ENCODE measurements around the gene NOX5. TPM values are rescaled to one million over a fixed set of nuclear protein-coding genes. Genes with fewer than 3 reads are reported as not detected.
A peak's percentile ranks its signal among the peaks of the same experiment; 100 is the strongest.

Gene NOX5
- total RNA-seq, 1 donor from 2014 or later = under 0.01 TPM

- no peak overlapping the region for H3K4me3 ChIP-seq (ENCODE audit: low read length in 3 of 3)
- H3K27me3 ChIP-seq (ENCODE audit: control insufficient read depth in 3 of 3, insufficient read depth in 3 of 3, low read length in 3 of 3) = no peaks in the 10 kb centered on the region
- no peaks in the 10 kb centered on the region for H3K36me3 ChIP-seq (ENCODE audit: control insufficient read depth in 3 of 3, insufficient read depth in 3 of 3, low read length in 3 of 3)
- no peaks in the 10 kb centered on the region for H3K4me1 ChIP-seq (ENCODE audit: control insufficient read depth in 3 of 3, insufficient read depth in 3 of 3, low read length in 3 of 3)
- H3K9me3 ChIP-seq (ENCODE audit: control insufficient read depth in 3 of 3, low read length in 3 of 3) = no peaks in the 10 kb centered on the region
- no peak overlapping the region for H3K27ac ChIP-seq (ENCODE audit: low read depth, low read length)
- H3K9ac ChIP-seq (ENCODE audit: low read depth in 1 of 3, low read length in 3 of 3) = no peak overlapping the region
These were observed 1.1 kb downstream of the NOX5 start for GRCh38 chr15:69015591-69015990.

- Histone ChIP-seq H3K27me3 (ENCODE audit: control insufficient read depth in 3 of 3, insufficient read depth in 3 of 3, low read length in 3 of 3) (no peaks in the 10 kb centered on the region), H3K36me3 (ENCODE audit: control insufficient read depth in 3 of 3, insufficient read depth in 3 of 3, low read length in 3 of 3) (no peaks in the 10 kb centered on the region)
These were observed 1.6 kb downstream of the NOX5 start for GRCh38 chr15:69016021-69016595.

GRCh38 chr15:69017978-69018377 lies 3.5 kb downstream of the NOX5 start:
- H3K9me3 ChIP-seq (ENCODE audit: control insufficient read depth in 3 of 3, low read length in 3 of 3) = no peaks in the 10 kb centered on the region
- H3K36me3 ChIP-seq (ENCODE audit: control insufficient read depth in 3 of 3, insufficient read depth in 3 of 3, low read length in 3 of 3) = no peaks in the 10 kb centered on the region
- H3K27ac ChIP-seq (ENCODE audit: low read depth, low read length) = no peak overlapping the region
- H3K4me3 ChIP-seq (ENCODE audit: low read length in 3 of 3) = no peak overlapping the region
- no peaks in the 10 kb centered on the region for H3K4me1 ChIP-seq (ENCODE audit: control insufficient read depth in 3 of 3, insufficient read depth in 3 of 3, low read length in 3 of 3)
- H3K9ac ChIP-seq (ENCODE audit: low read depth in 1 of 3, low read length in 3 of 3) = no peak overlapping the region
- no peaks in the 10 kb centered on the region for H3K27me3 ChIP-seq (ENCODE audit: control insufficient read depth in 3 of 3, insufficient read depth in 3 of 3, low read length in 3 of 3)

More at GRCh38 chr15:69016021-69016595, 1.6 kb downstream of the NOX5 start:
- H3K9me3 ChIP-seq (ENCODE audit: control insufficient read depth in 3 of 3, low read length in 3 of 3) = no peaks in the 10 kb centered on the region
- no peaks in the 10 kb centered on the region for H3K4me1 ChIP-seq (ENCODE audit: control insufficient read depth in 3 of 3, insufficient read depth in 3 of 3, low read length in 3 of 3)
- no peak overlapping the region for H3K4me3 ChIP-seq (ENCODE audit: low read length in 3 of 3)
- H3K27ac ChIP-seq (ENCODE audit: low read depth, low read length) = no peak overlapping the region
- no peak overlapping the region for H3K9ac ChIP-seq (ENCODE audit: low read depth in 1 of 3, low read length in 3 of 3)

GRCh38 chr15:69018951-69019350 lies 4.5 kb downstream of the NOX5 start:
- no peaks in the 10 kb centered on the region for H3K27me3 ChIP-seq (ENCODE audit: control insufficient read depth in 3 of 3, insufficient read depth in 3 of 3, low read length in 3 of 3)
- H3K4me1 ChIP-seq (ENCODE audit: control insufficient read depth in 3 of 3, insufficient read depth in 3 of 3, low read length in 3 of 3) = no peaks in the 10 kb centered on the region
- H3K36me3 ChIP-seq (ENCODE audit: control insufficient read depth in 3 of 3, insufficient read depth in 3 of 3, low read length in 3 of 3) = no peaks in the 10 kb centered on the region
- H3K9me3 ChIP-seq (ENCODE audit: control insufficient read depth in 3 of 3, low read length in 3 of 3) = no peaks in the 10 kb centered on the region
- no peak overlapping the region for H3K9ac ChIP-seq (ENCODE audit: low read depth in 1 of 3, low read length in 3 of 3)
- H3K4me3 ChIP-seq (ENCODE audit: low read length in 3 of 3) = no peak overlapping the region
- no peak overlapping the region for H3K27ac ChIP-seq (ENCODE audit: low read depth, low read length)

GRCh38 chr15:69021895-69022294 lies 7.4 kb downstream of the NOX5 start:
- H3K4me1 ChIP-seq (ENCODE audit: control insufficient read depth in 3 of 3, insufficient read depth in 3 of 3, low read length in 3 of 3) = no peaks in the 10 kb centered on the region
- no peaks in the 10 kb centered on the region for H3K27me3 ChIP-seq (ENCODE audit: control insufficient read depth in 3 of 3, insufficient read depth in 3 of 3, low read length in 3 of 3)
- H3K4me3 ChIP-seq (ENCODE audit: low read length in 3 of 3) = no peak overlapping the region
- H3K36me3 ChIP-seq (ENCODE audit: control insufficient read depth in 3 of 3, insufficient read depth in 3 of 3, low read length in 3 of 3) = no peaks in the 10 kb centered on the region
- no peaks in the 10 kb centered on the region for H3K9me3 ChIP-seq (ENCODE audit: control insufficient read depth in 3 of 3, low read length in 3 of 3)
- no peak overlapping the region for H3K9ac ChIP-seq (ENCODE audit: low read depth in 1 of 3, low read length in 3 of 3)
- H3K27ac ChIP-seq (ENCODE audit: low read depth, low read length) = no peak overlapping the region

- H3K36me3 ChIP-seq (ENCODE audit: control insufficient read depth in 3 of 3, insufficient read depth in 3 of 3, low read length in 3 of 3) = no peaks in the 10 kb centered on the region
- H3K27ac ChIP-seq (ENCODE audit: low read depth, low read length) = no peak overlapping the region
- no peaks in the 10 kb centered on the region for H3K4me1 ChIP-seq (ENCODE audit: control insufficient read depth in 3 of 3, insufficient read depth in 3 of 3, low read length in 3 of 3)
- no peak overlapping the region for H3K9ac ChIP-seq (ENCODE audit: low read depth in 1 of 3, low read length in 3 of 3)
- no peak overlapping the region for H3K4me3 ChIP-seq (ENCODE audit: low read length in 3 of 3)
- no peaks in the 10 kb centered on the region for H3K9me3 ChIP-seq (ENCODE audit: control insufficient read depth in 3 of 3, low read length in 3 of 3)
- H3K27me3 ChIP-seq (ENCODE audit: control insufficient read depth in 3 of 3, insufficient read depth in 3 of 3, low read length in 3 of 3) = no peaks in the 10 kb centered on the region
These were observed 10.8 kb downstream of the NOX5 start for GRCh38 chr15:69025320-69025719.

GRCh38 chr15:69026355-69026754 lies 11.9 kb downstream of the NOX5 start:
- peaks cover under 1 to 2% (median 1%) of the 10 kb centered on the region in 3 donors for H3K4me1 ChIP-seq (ENCODE audit: control insufficient read depth in 3 of 3, insufficient read depth in 3 of 3, low read length in 3 of 3)
- peaks cover 1 to 5% (median 5%) of the 10 kb centered on the region in 3 donors for H3K27me3 ChIP-seq (ENCODE audit: control insufficient read depth in 3 of 3, insufficient read depth in 3 of 3, low read length in 3 of 3)
- H3K9ac ChIP-seq (ENCODE audit: low read depth in 1 of 3, low read length in 3 of 3) = no peak overlapping the region
- H3K27ac ChIP-seq (ENCODE audit: low read depth, low read length) = no peak overlapping the region
- no peaks in the 10 kb centered on the region for H3K36me3 ChIP-seq (ENCODE audit: control insufficient read depth in 3 of 3, insufficient read depth in 3 of 3, low read length in 3 of 3)
- H3K4me3 ChIP-seq (ENCODE audit: low read length in 3 of 3) = no peak overlapping the region
- H3K9me3 ChIP-seq (ENCODE audit: control insufficient read depth in 3 of 3, low read length in 3 of 3) = no peaks in the 10 kb centered on the region

GRCh38 chr15:69027976-69028518 lies 13.6 kb downstream of the NOX5 start:
- H3K9me3 ChIP-seq (ENCODE audit: control insufficient read depth in 3 of 3, low read length in 3 of 3) = no peaks in the 10 kb centered on the region

GRCh38 chr15:69031013-69032001 lies 16.8 kb downstream of the NOX5 start:
- Histone ChIP-seq H3K36me3 (ENCODE audit: control insufficient read depth in 3 of 3, insufficient read depth in 3 of 3, low read length in 3 of 3) (no peaks in the 10 kb centered on the region), H3K4me3 (ENCODE audit: low read length in 3 of 3) (peak overlapping the region; percentile 27 to 59 (median 52)), H3K27me3 (ENCODE audit: control insufficient read depth in 3 of 3, insufficient read depth in 3 of 3, low read length in 3 of 3) (peaks cover 17 to 27% (median 22%) of the 10 kb centered on the region in 3 donors), H3K9ac (ENCODE audit: low read depth in 1 of 3, low read length in 3 of 3) (no peak overlapping the region), H3K9me3 (ENCODE audit: control insufficient read depth in 3 of 3, low read length in 3 of 3) (no peaks in the 10 kb centered on the region), H3K27ac (ENCODE audit: low read depth, low read length) (no peak overlapping the region), H3K4me1 (ENCODE audit: control insufficient read depth in 3 of 3, insufficient read depth in 3 of 3, low read length in 3 of 3) (peaks cover 3 to 5% (median 5%) of the 10 kb centered on the region in 3 donors)

More at GRCh38 chr15:69027976-69028518, 13.6 kb downstream of the NOX5 start:
- Histone ChIP-seq H3K36me3 (ENCODE audit: control insufficient read depth in 3 of 3, insufficient read depth in 3 of 3, low read length in 3 of 3) (no peaks in the 10 kb centered on the region), H3K27me3 (ENCODE audit: control insufficient read depth in 3 of 3, insufficient read depth in 3 of 3, low read length in 3 of 3) (peaks cover 7 to 13% (median 11%) of the 10 kb centered on the region in 3 donors), H3K4me1 (ENCODE audit: control insufficient read depth in 3 of 3, insufficient read depth in 3 of 3, low read length in 3 of 3) (peaks cover 3 to 5% (median 5%) of the 10 kb centered on the region in 3 donors), H3K4me3 (ENCODE audit: low read length in 3 of 3) (no peak overlapping the region), H3K9ac (ENCODE audit: low read depth in 1 of 3, low read length in 3 of 3) (no peak overlapping the region), H3K27ac (ENCODE audit: low read depth, low read length) (no peak overlapping the region)

- peaks cover 3 to 5% (median 5%) of the 10 kb centered on the region in 3 donors for H3K4me1 ChIP-seq (ENCODE audit: control insufficient read depth in 3 of 3, insufficient read depth in 3 of 3, low read length in 3 of 3)
- no peaks in the 10 kb centered on the region for H3K36me3 ChIP-seq (ENCODE audit: control insufficient read depth in 3 of 3, insufficient read depth in 3 of 3, low read length in 3 of 3)
- H3K27ac ChIP-seq (ENCODE audit: low read depth, low read length) = no peak overlapping the region
- H3K4me3 ChIP-seq (ENCODE audit: low read length in 3 of 3) = peak overlapping the region in 1 of 3 donors; percentile 59
- no peaks in the 10 kb centered on the region for H3K9me3 ChIP-seq (ENCODE audit: control insufficient read depth in 3 of 3, low read length in 3 of 3)
- H3K9ac ChIP-seq (ENCODE audit: low read depth in 1 of 3, low read length in 3 of 3) = no peak overlapping the region
- H3K27me3 ChIP-seq (ENCODE audit: control insufficient read depth in 3 of 3, insufficient read depth in 3 of 3, low read length in 3 of 3) = peaks cover 22 to 28% (median 27%) of the 10 kb centered on the region in 3 donors
These were observed 17.5 kb downstream of the NOX5 start for GRCh38 chr15:69032031-69032430.
